ENCODE measurements around the gene BTRC.
"Not testable (repeated sequence)": the region's sequence is repeated elsewhere in the genome, so short reads cannot be mapped to it uniquely, and the experiment has no call there.

BTRC gene

GRCh38 chr10:101388676-101389276 is 34.8 kb downstream of the BTRC start:
- DNase-seq, result no peak

- DNase-seq, result not testable (repeated sequence)
Observed at GRCh38 chr10:101389532-101389931, 35.6 kb downstream of the BTRC start.

DNA sequence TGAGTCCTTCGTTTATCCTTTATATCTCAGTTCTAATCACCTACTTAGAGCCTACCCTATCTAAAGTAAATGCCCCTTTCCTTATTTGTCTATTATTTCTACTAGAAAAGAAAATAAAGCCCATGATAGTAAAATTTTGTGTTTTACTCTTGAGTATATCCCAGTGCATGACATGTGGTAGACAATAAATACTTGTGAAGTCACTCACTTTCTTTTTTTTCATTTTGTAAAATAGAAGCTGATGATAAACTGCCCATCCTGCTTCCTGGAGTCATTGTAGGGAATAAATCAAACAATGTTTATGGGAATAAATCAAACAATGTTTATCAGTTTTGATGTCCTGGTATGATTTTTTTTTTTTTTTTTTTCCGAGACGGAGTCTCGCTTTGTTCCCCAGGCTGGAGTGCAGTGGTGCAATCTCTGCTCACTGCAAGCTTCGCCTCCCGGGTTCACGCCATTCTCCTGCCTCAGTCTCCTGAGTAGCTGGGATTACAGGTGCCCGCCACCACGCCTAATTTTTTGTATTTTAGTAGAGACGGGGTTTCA is 36.1 kb downstream of the BTRC start:
- DNase-seq, result no peak

- no peak for DNase-seq
Observed at GRCh38 chr10:101393378-101393777, 39.4 kb downstream of the BTRC start.

GRCh38 chr10:101394524-101395133 is 40.7 kb downstream of the BTRC start:
- DNase-seq, result no peak

DNA sequence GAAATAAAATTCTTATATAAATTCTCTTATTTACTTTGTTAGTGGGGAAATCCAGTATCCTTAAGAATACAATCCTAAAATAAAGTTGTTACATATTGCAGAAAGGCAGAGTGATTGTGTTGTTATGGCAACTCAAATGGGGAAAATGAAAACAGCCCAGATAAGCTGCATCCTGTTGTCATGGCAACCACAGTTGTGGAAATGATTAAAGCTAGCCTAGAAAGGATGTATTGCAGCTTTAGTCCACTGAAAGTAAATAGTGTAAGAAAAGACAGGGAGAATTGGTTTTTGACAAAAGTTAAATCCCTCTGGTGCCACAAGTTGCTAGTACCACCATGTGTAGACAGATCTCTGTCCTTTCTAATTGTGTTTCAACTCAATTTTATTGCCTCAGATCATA is 43.2 kb downstream of the BTRC start:
- DNase-seq, result no peak

DNA sequence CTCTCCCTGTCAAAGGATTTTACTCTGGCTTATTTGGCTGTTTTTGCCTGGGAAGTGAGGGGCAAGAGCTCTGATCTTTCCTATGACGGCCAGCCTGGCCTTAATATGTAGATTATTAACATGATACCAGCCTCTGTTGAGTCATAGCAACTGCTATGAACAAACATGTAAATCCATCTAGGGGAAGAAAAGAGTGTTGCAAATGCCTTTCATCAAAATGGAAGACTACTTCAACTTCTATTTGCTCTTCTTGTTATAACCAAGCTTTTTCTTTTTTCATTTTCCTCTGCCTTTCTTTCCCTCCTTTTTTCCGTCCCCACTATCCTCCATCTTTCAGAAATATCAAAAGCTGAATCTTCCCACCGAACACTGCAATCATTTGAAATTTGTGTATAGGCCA is 46.6 kb downstream of the BTRC start:
- DNase-seq, result no peak

DNA sequence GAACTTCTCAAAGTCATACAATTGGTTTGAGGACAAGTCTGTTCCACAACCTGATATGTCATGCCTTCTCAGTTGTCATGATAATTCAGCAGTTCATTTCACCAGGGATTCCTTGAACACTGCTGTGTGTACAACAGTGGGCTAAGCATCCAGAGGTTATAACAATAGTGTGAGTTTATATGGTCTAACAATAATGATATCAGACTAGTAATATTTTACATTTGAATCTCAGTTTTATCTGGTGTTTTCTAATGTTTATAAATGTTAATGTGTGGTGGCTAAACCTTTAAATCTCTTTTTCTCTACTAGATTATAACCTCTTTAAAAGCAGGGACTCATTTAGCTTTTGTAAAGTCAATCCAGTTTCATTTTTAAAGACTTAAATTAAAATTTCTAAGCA is 48.7 kb downstream of the BTRC start:
- DNase-seq, result no peak

- no peak for DNase-seq
Observed at GRCh38 chr10:101403161-101403560, 49.2 kb downstream of the BTRC start.

DNA sequence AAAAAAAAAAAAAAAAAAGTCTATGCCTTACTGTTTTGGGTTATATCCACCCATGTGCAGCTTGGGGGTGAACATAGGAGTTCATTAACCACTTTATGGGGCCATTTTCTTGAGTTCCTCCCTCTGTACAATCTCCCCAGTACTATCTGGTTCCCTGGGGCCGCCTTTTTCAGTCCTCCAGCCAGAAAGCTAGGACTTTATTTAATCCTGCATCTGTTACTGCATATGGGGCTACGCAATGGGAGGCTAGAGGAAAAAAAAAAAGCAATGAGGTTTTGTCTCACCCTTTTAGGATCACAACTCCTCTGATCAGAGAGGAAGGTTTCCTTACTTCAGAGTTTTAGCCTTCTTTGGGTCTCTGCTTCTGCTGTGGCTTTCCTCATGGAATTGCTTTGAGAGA is 51.0 kb downstream of the BTRC start:
- DNase-seq, result no peak

GRCh38 chr10:101411598-101411997 is 57.6 kb downstream of the BTRC start:
- no peak for DNase-seq

- DNase-seq, result no peak
Observed at GRCh38 chr10:101414034-101414433, 60.1 kb downstream of the BTRC start.

DNA sequence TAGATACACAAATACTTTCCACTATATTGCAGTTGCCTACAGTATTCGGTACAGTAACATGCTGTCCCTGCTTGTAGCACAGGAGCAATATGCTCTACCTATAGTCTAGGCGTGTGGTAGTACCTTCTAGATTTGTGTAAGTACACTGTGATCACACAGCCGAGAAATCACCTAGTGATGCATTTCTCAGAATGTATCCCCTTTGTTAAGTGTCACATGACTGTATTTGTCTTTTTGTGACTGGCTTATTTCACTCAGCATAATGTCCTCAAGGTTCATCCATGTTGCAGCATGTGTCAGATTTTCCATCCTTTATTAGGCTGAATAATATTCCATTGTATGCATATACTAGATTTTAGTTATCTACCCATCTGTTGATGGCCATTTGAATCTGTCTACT is 61.9 kb downstream of the BTRC start:
- DNase-seq, result no peak

DNA sequence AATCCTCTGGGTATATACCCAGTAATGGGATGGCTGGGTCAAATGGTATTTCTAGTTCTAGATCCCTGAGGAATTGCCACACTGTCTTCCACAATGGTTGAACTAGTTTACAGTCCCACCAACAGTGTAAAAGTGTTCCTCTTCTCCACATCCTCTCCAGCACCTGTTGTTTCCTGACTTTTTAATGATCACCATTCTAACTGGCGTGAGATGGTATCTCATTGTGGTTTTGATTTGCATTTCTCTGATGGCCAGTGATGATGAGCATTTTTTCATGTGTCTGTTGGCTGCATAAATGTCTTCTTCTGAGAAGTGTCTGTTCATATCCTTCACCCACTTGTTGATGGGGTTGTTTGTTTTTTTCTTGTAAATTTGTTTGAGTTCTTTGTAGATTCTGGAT is 68.0 kb downstream of the BTRC start:
- not testable (repeated sequence) for DNase-seq

DNA sequence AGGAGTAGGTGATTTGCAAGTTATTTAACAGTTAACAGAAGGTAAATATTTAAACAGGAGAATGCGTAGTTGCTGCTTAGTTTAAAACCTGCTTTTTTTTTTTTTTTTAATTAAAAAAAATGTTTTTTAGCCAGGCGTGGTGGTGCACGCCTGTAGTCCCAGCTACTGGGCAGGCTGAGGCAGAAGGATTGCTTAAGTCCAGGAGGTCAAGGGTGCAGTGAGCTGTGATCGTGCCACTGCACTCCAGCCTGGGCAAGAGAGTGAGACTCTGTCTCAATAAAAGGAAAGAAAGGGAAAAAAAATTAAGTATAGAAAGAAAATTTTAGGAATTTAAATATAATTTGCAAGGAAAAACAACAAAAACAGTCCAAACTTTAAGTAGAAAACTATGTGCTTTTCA is 71.6 kb downstream of the BTRC start:
- no peak for DNase-seq

GRCh38 chr10:101428036-101428435 is 74.1 kb downstream of the BTRC start:
- DNase-seq, result no peak

DNA sequence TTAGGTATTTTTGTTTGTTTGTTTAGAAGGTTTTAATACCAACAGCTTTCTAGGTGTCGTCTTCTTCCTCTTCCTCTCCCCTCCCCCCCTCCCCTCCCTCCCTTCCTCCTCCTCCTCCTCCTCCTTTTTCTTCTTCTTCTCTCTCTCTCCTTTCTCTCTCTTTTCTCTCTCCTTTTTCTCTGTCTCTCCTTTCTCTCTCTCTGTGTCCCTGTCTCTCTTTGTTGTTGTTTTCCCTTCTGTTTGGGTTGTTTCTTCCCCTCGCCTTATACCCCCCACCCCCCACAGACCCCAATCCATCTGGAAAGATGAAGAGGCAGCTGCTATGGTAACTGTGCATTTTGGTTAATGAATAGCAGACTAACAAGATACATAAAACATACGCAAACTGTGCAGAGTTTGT is 75.5 kb downstream of the BTRC start:
- no peak for DNase-seq

GRCh38 chr10:101436302-101436701 is 82.3 kb downstream of the BTRC start:
- DNase-seq, result no peak

GRCh38 chr10:101438881-101439391 is 85.0 kb downstream of the BTRC start:
- no peak for DNase-seq

DNA sequence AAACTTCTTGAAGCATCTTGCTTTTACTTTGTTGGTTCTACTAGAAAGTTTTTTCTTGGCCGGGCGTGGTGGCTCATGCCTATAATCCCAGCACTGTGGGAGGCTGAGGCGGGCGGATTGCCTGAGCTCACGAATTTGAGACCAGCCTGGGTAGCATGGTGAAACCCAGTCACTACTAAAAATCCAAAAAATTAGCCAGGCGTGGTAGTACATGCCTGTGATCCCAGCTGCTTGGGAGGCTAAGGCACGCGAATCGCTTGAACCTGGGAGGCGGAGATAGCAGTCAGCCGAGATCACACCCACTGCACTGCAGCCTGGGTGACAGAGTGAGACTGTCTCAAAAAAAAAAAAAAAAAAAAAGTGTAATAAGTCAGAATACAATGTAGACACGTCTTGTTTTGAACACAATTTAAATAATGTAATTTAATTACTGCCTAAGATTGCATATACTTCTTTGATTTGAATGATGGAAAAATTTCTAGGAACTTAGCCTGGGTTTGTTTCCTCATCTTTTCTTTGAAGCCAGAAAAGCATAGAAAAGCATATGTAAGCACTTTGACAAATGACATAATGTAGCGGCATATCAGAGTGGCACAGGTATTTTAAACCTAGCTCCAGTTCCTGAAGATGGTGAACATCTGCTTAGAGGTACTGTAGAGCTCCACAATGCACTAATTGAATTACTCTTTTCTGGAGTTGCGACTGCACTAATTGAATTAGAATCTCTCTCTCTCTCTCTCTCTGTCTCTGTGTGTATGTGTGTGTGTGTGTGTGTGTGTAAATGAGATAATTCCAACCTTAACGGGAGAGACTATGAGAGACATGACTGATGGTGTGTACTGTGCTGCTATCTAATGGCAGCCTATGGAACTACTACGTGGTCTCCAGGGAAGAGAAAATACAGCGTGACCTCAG is 87.8 kb downstream of the BTRC start:
- peak; percentile 19 for DNase-seq

GRCh38 chr10:101442456-101442800 is 88.5 kb downstream of the BTRC start:
- no peak for DNase-seq

GRCh38 chr10:101444058-101444898 is 90.3 kb downstream of the BTRC start:
- DNase-seq, result no peak

GRCh38 chr10:101446071-101446470 is 92.1 kb downstream of the BTRC start:
- no peak for DNase-seq
